ENCODE results near the gene TEKT3.

TEKT3 gene

GRCh38 chr17:15263680-15264079 is 77.7 kb downstream of the TEKT3 start:
- no peak for DNase-seq

DNA sequence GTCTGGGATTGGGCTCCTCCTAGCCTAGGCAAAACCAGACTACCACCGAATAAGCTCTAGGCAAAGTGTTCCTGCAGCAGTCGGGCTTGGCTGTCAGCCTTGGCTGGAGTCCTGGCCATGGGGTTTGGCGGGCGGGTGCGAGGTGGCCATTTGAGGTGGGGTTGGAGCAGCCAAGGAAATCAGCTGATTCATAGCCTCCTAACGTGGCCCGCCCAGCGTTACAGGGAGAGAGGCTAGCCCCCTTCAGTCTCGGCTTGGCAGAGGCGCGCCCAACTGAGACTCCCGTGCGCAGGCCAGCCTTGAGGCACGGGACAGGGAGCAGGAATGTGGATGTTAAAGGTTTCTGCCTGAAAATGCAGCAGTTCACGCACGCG is 78.2 kb downstream of the TEKT3 start:
- no peak for DNase-seq

DNA sequence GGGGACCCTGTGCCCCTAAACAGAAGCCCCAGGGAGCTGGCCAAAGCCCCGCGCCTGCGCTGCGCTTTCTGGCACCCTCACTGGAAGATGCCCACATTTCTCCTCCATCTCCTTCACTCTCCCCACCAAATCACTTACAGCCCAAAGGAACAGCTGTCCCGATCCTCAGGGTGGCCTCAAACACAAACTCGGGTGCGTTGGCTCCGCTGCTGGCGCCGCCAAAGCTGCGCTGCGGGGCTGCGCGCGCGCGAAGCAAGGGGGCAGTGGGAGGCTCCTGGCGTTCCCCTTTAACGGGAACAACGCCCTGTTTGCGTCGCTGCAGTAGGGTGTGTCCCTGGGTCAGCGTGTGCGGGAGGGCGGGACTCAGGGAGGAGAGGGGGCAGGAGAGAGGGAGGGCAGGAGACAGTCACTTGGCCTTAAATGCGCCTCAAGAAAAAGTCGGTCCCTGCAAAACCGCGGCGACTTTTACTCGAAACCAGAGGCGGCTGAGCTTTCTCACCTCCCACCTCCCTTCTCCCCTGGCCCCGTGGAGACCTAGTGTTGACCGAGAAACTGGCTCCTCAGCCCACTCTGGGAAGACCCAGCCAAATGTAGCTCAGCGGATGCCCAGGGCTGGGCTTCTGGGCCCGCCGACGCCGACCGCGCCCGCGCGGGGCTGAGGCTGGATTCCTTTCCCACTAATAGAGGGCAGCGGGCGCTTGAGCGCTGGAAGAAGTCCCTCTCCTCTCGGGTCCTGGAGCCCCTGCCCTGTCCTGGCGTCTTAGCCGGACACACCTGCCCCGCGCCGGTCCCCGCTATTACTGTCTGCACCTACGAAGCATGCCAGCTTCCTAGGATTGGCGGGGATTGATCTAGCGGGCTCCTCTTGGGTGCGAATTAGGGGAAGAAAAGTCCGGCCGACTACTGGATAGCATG is 78.8 kb downstream of the TEKT3 start:
- DNase-seq, result no peak

- DNase-seq, result no peak
These were observed 79.6 kb downstream of the TEKT3 start for GRCh38 chr17:15261802-15262290.

GRCh38 chr17:15261258-15261801 is 80.1 kb downstream of the TEKT3 start:
- no peak for DNase-seq

GRCh38 chr17:15260376-15261257 is 80.8 kb downstream of the TEKT3 start:
- peak; percentile 18 for DNase-seq

DNA sequence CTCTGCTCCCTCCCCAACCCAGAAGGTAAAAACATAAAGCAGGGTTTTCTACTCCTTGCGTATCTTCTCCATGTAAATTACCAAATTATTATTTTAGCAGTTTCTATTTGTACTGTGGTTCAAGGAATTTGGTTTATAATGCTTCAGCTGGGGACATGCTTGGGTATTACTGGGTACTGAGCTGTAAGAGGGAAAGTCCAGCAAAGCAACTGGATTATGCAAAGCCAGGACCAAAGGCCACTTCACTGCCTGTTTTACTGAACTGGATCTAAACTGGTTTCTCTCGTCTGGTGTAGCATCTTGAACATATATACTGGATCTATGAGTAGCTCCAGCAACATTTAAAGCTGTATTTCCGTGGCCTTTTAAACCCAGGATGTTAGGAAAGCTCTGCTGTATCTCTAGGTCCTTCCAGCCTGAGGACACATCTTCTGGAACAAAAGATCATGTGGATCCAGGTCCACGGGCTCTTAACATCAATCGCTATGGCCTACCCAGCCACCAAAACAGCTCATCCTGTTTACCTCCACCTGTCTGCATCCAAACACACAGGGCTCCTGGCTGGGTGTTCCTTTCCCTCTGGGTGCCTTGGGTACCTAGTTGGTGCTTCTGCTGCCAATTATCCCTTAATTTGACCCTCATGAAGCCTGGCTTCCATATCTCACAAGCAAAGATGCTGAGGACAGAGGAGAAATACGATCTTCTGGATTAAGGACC is 83.4 kb downstream of the TEKT3 start:
- no peak for DNase-seq

GRCh38 chr17:15257258-15257788 is 84.1 kb downstream of the TEKT3 start:
- DNase-seq, result peak; percentile 13

- no peak for DNase-seq
These were observed 84.7 kb downstream of the TEKT3 start for GRCh38 chr17:15256689-15257088.

- DNase-seq, result no peak
These were observed 85.5 kb downstream of the TEKT3 start for GRCh38 chr17:15255713-15256454.

All from NCI-H526 treated with DMSO at 0.1 percent for 48 hours (cell line).